Parathyroid adenoma (tissue), 2 donors: ENCODE data around the gene LIPH.

Experiments used
- H2AFZ ChIP-seq: fragments of 300-600 bp; sonication (generic); one replicate; pipeline ENCODE4 v1.7.0; 2017; ENCODE audit warnings: antibody characterized with exemption, mild to moderate bottlenecking
- H3K27ac ChIP-seq: fragments of 300-600 bp; sonication (generic); one replicate; pipeline ENCODE4 v1.7.0; 2017
- H3K27me3 ChIP-seq: fragments of 300-600 bp; sonication (generic); one replicate; pipeline ENCODE4 v1.7.0; 2017; ENCODE audit warnings: low read length; ENCODE audit not compliant: control insufficient read depth, insufficient read depth
- H3K36me3 ChIP-seq: fragments of 300-600 bp; sonication (generic); one replicate; pipeline ENCODE4 v1.7.0; 2017; ENCODE audit warnings: low read length; ENCODE audit not compliant: control insufficient read depth, insufficient read depth
- H3K4me1 ChIP-seq: fragments of 300-600 bp; sonication (generic); one replicate; pipeline ENCODE4 v1.7.0; 2017; ENCODE audit warnings: control low read depth
- H3K4me2 ChIP-seq: fragments of 300-600 bp; sonication (generic); one replicate; pipeline ENCODE4 v1.7.0; 2017; ENCODE audit warnings: low read length
- H3K4me3 ChIP-seq: fragments of 300-600 bp; sonication (generic); one replicate; pipeline ENCODE4 v1.7.0; 2017; ENCODE audit warnings: low read depth, low read length
- H3K79me2 ChIP-seq: fragments of 300-600 bp; sonication (generic); one replicate; pipeline ENCODE4 v1.7.0; 2017; ENCODE audit warnings: control low read depth
- H3K9ac ChIP-seq: fragments of 300-600 bp; sonication (generic); one replicate; pipeline ENCODE4 v1.7.0; 2017; ENCODE audit warnings: mild to moderate bottlenecking
- H3K9me3 ChIP-seq: fragments of 300-600 bp; sonication (generic); one replicate; pipeline ENCODE4 v1.7.0; 2017; ENCODE audit warnings: low read length; ENCODE audit not compliant: control insufficient read depth
- TF ChIP-seq, protein P1 (sequence below): fragments of 300-600 bp; sonication (generic); IDR thresholded peaks from one replicate; pipeline ENCODE4 v1.7.0; 2017; ENCODE audit warnings: antibody characterized with exemption, mild to moderate bottlenecking
- donor health status: primary hyperparathyroidism.

The LIPH gene

DNA sequence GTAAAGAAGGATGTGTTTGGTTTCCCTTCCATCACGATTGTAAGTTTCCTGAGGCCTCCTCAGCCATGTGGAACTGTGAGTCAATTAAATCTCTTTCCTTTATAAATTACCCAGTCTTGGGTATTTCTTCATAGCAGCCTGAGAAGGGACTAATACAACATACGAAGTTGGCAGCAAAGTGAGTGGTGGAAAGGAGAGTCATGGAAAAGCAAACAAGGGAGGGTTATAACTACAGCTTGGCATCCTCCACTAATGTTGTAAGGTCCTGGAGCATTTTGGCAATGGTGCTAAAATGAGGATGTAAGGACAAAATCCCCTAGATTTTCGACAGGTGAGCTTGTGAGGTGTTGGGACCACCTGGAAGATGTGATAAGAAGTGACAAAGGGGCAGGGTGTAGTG is 47.8 kb downstream of the LIPH start:
- H3K27ac ChIP-seq, result no peak overlapping the region
- no peak overlapping the region for H3K4me3 ChIP-seq
- H3K9me3 ChIP-seq, result no peaks in the 10 kb centered on the region
- no peak overlapping the region for H3K9ac ChIP-seq
- H3K36me3 ChIP-seq, result no peaks in the 10 kb centered on the region
- no peaks in the 10 kb centered on the region for H3K79me2 ChIP-seq
- H3K4me2 ChIP-seq, result no peak overlapping the region
- no peaks in the 10 kb centered on the region for H3K27me3 ChIP-seq
- TF ChIP-seq, protein P1, sequence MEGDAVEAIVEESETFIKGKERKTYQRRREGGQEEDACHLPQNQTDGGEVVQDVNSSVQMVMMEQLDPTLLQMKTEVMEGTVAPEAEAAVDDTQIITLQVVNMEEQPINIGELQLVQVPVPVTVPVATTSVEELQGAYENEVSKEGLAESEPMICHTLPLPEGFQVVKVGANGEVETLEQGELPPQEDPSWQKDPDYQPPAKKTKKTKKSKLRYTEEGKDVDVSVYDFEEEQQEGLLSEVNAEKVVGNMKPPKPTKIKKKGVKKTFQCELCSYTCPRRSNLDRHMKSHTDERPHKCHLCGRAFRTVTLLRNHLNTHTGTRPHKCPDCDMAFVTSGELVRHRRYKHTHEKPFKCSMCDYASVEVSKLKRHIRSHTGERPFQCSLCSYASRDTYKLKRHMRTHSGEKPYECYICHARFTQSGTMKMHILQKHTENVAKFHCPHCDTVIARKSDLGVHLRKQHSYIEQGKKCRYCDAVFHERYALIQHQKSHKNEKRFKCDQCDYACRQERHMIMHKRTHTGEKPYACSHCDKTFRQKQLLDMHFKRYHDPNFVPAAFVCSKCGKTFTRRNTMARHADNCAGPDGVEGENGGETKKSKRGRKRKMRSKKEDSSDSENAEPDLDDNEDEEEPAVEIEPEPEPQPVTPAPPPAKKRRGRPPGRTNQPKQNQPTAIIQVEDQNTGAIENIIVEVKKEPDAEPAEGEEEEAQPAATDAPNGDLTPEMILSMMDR, result no peak
- no peak overlapping the region for H2AFZ ChIP-seq
- H3K4me1 ChIP-seq, result no peaks in the 10 kb centered on the region

DNA sequence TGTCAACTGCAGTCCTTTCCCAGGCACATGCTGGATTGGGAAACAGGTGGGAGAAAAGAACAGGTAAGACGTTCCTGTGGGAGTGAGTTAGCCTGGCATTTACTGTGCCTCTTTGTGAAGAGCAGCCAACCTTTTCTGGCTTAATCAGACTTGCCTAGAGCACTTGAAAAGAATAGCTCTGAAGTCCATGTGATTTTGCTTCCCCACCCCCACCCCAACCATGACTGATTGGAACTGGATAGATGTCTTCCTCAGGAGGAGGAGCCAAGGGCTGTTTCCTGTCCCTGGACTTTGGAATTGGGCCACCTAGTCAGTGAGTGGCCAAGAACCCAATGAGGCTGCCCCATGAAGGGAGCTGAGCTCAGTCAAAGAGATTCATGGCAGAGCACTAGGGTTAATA is 48.9 kb downstream of the LIPH start:
- H3K4me2 ChIP-seq, result no peak overlapping the region
- H3K36me3 ChIP-seq, result no peaks in the 10 kb centered on the region
- H3K4me1 ChIP-seq, result no peaks in the 10 kb centered on the region
- H2AFZ ChIP-seq, result no peak overlapping the region
- TF ChIP-seq, protein P1, result no peak
- no peaks in the 10 kb centered on the region for H3K27me3 ChIP-seq
- no peak overlapping the region for H3K9ac ChIP-seq
- H3K27ac ChIP-seq, result no peak overlapping the region
- H3K4me3 ChIP-seq, result no peak overlapping the region
- no peaks in the 10 kb centered on the region for H3K79me2 ChIP-seq
- H3K9me3 ChIP-seq, result no peaks in the 10 kb centered on the region

DNA sequence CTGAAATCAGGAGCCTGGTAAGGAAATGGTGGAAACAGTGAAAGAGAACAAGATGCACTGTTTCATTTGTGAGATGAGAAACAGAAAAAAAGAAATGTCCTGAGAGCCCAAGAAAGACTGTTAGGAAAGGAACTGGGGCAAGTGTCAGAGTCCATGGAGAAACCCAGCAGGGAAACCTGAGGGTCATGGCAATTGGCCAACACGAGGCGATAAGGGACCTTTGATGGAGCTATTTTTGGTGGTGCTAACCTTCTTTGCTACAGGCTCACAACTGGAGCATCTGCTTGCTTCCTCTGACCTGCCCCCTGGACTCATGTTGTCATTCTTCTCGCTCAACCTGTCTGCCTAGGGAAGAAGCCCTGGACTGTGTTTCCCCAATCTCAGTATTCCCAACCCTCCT is 49.4 kb downstream of the LIPH start:
- Histone ChIP-seq H3K79me2 (no peaks in the 10 kb centered on the region), H3K27me3 (no peaks in the 10 kb centered on the region), H3K9ac (no peak overlapping the region), H3K36me3 (no peaks in the 10 kb centered on the region), H2AFZ (no peak overlapping the region), H3K4me1 (no peaks in the 10 kb centered on the region), H3K4me2 (no peak overlapping the region), H3K27ac (no peak overlapping the region), H3K9me3 (no peaks in the 10 kb centered on the region), H3K4me3 (no peak overlapping the region)
- TF ChIP-seq, protein P1, result no peak

DNA sequence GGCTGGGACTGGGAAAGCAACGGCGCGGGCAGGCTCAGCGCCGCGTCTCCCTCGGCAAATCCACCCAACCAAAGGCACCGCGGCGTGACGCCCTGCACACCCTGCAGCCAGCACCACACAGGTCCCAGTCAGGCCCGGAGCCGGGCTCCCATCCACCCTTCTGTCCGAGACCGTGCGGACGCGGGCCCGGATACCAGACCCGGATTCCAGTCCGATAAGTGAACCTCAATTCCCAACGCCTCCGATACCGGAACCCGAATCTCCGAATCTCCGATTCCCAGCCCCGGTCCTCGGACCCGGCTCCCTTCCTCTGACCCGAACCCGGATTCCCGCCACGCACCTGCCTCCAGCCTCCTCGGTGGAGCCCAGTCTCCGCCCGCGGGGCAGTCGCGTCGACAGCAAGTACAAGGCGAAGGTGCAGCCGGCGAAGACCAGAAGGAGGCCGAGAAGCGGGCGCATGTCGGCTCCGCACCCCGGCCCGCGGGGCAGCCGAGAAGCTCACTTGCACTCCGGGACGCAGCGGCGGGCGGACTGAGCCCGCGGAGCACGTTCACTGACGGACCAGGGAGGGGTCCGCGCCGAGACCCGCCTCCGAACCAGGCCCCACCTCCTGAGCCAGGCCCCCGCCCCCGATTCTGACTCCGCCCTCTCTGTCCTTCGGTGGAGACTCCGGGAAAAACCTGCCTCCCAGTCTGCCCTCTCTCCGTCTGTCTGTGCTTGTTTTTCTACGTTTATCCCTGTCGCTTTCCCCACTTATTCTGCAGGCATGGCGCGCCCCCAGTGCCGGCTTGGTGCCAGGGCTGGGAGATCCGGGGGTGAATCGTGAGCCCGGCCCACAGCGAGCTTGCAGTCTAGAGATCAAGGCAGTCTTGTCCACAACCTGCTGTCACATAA is 53.6 kb downstream of the LIPH start, which contains the start of gene TMEM41A:
TSS of gene TMEM41A (minus strand) at position 533 of the 894 bp plus-strand sequence. CDS start at position 459, 74 bp downstream.
- Histone ChIP-seq H3K79me2 (no peaks in the 10 kb centered on the region), H3K4me2 (peak within 1 kb of the TSS; percentile 84), H2AFZ (peak within 1 kb of the TSS; percentile 100), H3K9ac (peak within 1 kb of the TSS; percentile 94), H3K36me3 (no peaks in the 10 kb centered on the region), H3K27me3 (no peaks in the 10 kb centered on the region), H3K4me1 (peaks cover 3% of the 10 kb centered on the region), H3K4me3 (peak within 1 kb of the TSS; percentile 87), H3K9me3 (no peaks in the 10 kb centered on the region), H3K27ac (peak within 1 kb of the TSS; percentile 84)
- TF ChIP-seq, protein P1, result no peak

DNA sequence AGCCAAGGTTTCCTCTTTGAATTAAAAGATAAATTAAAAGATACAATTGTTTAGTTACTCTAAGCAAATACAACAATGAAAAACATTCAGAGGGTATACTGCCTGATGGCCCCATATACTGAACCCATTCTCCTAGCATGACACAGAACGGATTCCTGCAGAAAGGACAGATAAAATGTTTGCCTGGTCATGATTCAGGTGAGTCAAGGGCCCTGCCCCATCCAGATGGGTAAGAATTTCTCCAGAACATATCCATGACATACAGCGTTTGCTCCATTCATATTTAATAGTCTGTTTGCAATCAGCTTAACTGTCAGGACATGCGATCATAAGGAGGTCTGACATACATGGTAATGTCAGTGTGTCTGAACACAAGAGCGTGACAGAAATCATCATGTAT is 62.1 kb downstream of the LIPH start:
- no peak overlapping the region for H3K4me3 ChIP-seq
- H3K9ac ChIP-seq, result no peak overlapping the region
- H3K79me2 ChIP-seq, result no peaks in the 10 kb centered on the region
- no peaks in the 10 kb centered on the region for H3K4me1 ChIP-seq
- H3K27ac ChIP-seq, result no peak overlapping the region
- no peak overlapping the region for H2AFZ ChIP-seq
- H3K9me3 ChIP-seq, result no peaks in the 10 kb centered on the region
- TF ChIP-seq, protein P1, result no peak
- H3K27me3 ChIP-seq, result no peaks in the 10 kb centered on the region
- H3K4me2 ChIP-seq, result no peak overlapping the region
- no peaks in the 10 kb centered on the region for H3K36me3 ChIP-seq
